Natural killer cell (primary cell): ENCODE data around the gene BUD31. TPM values are rescaled to one million over a fixed set of nuclear protein-coding genes. Genes with fewer than 3 reads are reported as not detected.

Experiments used
- ATAC-seq, 3 donors: fragments of 150-1000 bp in 2 of 3; fragments of 200-7000 bp in 1 of 3; cut with Tn5 transposase; 1 replicate in 1 of 3; 2 replicates in 2 of 3; pipeline ENCODE4 v1.10.0; 2021; ENCODE audit warnings: mild to moderate bottlenecking in 2 of 3, moderate library complexity in 2 of 3
- DNase-seq, 2 donors: peaks; one replicate each; pipeline versions ENCODE4 v3.0.0 to v3.0.0-alpha.2; 2013 to 2021; ENCODE audit warnings: mixed read lengths in 1 of 2
- H3K27ac ChIP-seq: one replicate; pipeline ENCODE4 v1.5.1; 2013; ENCODE audit warnings: mild to moderate bottlenecking, low read length
- H3K27me3 ChIP-seq: one replicate; pipeline ENCODE4 v1.6.1; 2013; ENCODE audit warnings: low read length; ENCODE audit not compliant: control insufficient read depth, insufficient read depth
- H3K36me3 ChIP-seq: one replicate; pipeline ENCODE4 v1.6.1; 2013; ENCODE audit warnings: low read length; ENCODE audit not compliant: control insufficient read depth, insufficient read depth
- H3K4me1 ChIP-seq: one replicate; pipeline ENCODE4 v1.6.1; 2013; ENCODE audit warnings: low read length; ENCODE audit not compliant: control insufficient read depth, insufficient read depth
- H3K4me3 ChIP-seq: one replicate; pipeline ENCODE4 v1.5.1; 2013; ENCODE audit warnings: low read length
- H3K9me3 ChIP-seq: one replicate; pipeline ENCODE4 v1.6.1; 2013; ENCODE audit warnings: low read length; ENCODE audit not compliant: control insufficient read depth, insufficient read depth
- H3K27ac Mint-ChIP-seq, 2 donors: one replicate each; pipeline ENCODE4 v1.8.0; 2022; ENCODE audit warnings: mild to moderate bottlenecking in 2 of 2, mixed read lengths in 2 of 2, moderate library complexity in 1 of 2
- H3K27me3 Mint-ChIP-seq, 2 donors: one replicate each; pipeline ENCODE4 v1.8.0; 2022; ENCODE audit warnings: low read depth in 2 of 2, mixed read lengths in 2 of 2
- H3K36me3 Mint-ChIP-seq: one replicate; pipeline ENCODE4 v1.8.0; 2022; ENCODE audit warnings: mixed read lengths
- H3K4me1 Mint-ChIP-seq, 2 donors: one replicate each; pipeline ENCODE4 v1.8.0; 2022; ENCODE audit warnings: mixed read lengths in 2 of 2
- H3K4me3 Mint-ChIP-seq: one replicate; pipeline ENCODE4 v1.8.0; 2022; ENCODE audit warnings: mild to moderate bottlenecking, moderate library complexity, mixed read lengths
- H3K9me3 Mint-ChIP-seq, 2 donors: one replicate each; pipeline ENCODE4 v1.8.0; 2022; ENCODE audit warnings: mixed read lengths in 2 of 2
- whole genome bisulfite sequencing: methylation state at CpG from one replicate; pipeline ENCODE4 v1.1.7; 2013; ENCODE audit warnings: missing lambda C conversion rate; ENCODE audit not compliant: insufficient coverage; 5-methylcytosine and 5-hydroxymethylcytosine counted together
- intact Hi-C: fragments of 100-400 bp; cut with micrococcal nuclease; formaldehyde crosslinking; loops from one replicate; pipeline ENCODE4 v1.14.2; 2022
- total RNA-seq, 4 donors: library from RNA; stranded (reverse); fragments of 120-200 nt in 1 of 4; gene quantifications; one replicate each; pipeline versions ENCODE4 v1.2.3 to v1.2.4, GENCODE V29; 2013 to 2022
- TF ChIP-seq, protein P1 (sequence below): fragments of 200-600 bp; IDR thresholded peaks from one replicate; pipeline ENCODE4 v1.8.0; 2022; ENCODE audit warnings: antibody characterized with exemption

The BUD31 gene
- total RNA-seq, 3 donors from 2014 or later (not counting 1 experiment from before 2014, with no cell fraction given), result 145 to 190 (median 187) TPM

DNA sequence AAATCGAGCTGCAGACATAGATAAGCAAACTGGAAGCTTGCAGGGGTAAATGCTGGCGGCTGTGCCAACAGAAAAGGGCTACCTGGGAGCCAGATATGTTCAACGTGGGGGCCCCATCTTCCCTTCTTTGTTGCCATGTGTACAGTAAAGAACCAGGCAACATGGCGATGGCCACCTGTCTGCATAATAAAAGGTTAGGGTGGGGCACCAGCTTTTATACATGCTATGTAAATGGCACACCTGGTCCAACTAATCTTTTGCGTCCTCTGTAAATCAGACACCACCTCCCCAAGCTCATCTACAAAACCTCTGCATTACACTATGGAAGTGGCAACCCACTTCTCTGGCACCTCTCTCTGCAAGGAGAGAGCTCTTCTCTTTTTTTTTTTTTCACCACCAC lies 13.9 kb downstream of the BUD31 start:
- H3K27me3 ChIP-seq, result no peaks in the 10 kb centered on the region
- TF ChIP-seq, protein P1, sequence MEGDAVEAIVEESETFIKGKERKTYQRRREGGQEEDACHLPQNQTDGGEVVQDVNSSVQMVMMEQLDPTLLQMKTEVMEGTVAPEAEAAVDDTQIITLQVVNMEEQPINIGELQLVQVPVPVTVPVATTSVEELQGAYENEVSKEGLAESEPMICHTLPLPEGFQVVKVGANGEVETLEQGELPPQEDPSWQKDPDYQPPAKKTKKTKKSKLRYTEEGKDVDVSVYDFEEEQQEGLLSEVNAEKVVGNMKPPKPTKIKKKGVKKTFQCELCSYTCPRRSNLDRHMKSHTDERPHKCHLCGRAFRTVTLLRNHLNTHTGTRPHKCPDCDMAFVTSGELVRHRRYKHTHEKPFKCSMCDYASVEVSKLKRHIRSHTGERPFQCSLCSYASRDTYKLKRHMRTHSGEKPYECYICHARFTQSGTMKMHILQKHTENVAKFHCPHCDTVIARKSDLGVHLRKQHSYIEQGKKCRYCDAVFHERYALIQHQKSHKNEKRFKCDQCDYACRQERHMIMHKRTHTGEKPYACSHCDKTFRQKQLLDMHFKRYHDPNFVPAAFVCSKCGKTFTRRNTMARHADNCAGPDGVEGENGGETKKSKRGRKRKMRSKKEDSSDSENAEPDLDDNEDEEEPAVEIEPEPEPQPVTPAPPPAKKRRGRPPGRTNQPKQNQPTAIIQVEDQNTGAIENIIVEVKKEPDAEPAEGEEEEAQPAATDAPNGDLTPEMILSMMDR, result no peak
- H3K9me3 ChIP-seq, result no peaks in the 10 kb centered on the region
- no peaks in the 10 kb centered on the region for H3K4me1 Mint-ChIP-seq
- no peaks in the 10 kb centered on the region for H3K36me3 Mint-ChIP-seq
- H3K4me3 ChIP-seq, result no peak overlapping the region
- DNase-seq (no peak), ATAC-seq (no peak)
- H3K27ac Mint-ChIP-seq, result peak overlapping the region in 1 of 2 donors; percentile 2
- no peaks in the 10 kb centered on the region for H3K4me1 ChIP-seq
- no peaks in the 10 kb centered on the region for H3K27me3 Mint-ChIP-seq
- intact Hi-C loops, result no loop called here
- 90% methylated on average over 5 of the region's 5 CpGs for WGBS
- peaks cover 42% of the 10 kb centered on the region for H3K36me3 ChIP-seq
- H3K4me3 Mint-ChIP-seq, result no peak overlapping the region
- no peak overlapping the region for H3K27ac ChIP-seq
- H3K9me3 Mint-ChIP-seq, result no peaks in the 10 kb centered on the region

DNA sequence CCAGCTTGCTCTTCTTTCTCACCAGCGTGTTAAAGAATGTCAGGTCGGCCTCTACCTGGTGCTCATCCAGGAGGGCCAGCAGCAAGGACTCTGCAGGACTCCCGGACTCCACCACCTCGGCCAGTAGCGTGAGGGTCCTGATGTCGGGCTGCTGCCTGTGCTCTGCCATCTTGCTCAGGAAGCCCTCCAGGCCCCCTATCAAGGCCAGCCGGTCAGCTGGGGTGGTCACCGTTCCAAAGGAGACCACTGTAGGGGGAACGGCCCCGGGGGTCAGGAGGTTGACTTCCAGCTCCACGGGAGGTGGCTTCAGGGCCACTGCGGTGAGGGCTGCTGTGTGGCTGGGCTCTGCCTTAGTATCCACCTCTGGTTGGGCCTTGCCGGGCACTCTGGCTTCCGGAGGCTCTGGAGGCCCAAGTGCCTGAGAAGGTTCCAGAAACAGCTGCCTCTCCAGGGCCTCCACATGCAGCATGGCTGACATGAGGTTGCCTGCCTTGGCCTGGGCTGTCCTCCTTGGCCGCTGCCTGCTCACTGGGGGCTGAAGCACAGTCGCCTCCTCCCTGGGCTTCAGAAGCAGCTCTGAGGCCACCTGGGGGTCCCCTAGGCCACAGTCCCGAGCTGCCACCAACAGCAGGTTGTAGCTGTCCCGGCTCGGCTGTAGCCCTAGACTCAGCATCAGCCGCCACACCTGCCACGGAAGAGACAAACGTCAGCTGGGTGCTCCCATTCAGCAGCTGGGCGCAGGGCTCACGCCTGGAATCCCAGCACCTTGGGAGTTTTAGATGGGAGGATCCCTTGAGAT lies 16.4 kb downstream of the BUD31 start:
- no peaks in the 10 kb centered on the region for H3K27me3 Mint-ChIP-seq
- intact Hi-C loops, result no loop called here
- TF ChIP-seq, protein P1, result no peak
- DNase-seq, result no peak
- H3K27me3 ChIP-seq, result no peaks in the 10 kb centered on the region
- H3K9me3 ChIP-seq, result no peaks in the 10 kb centered on the region
- ATAC-seq, result no peak
- no peaks in the 10 kb centered on the region for H3K4me1 Mint-ChIP-seq
- no peaks in the 10 kb centered on the region for H3K36me3 Mint-ChIP-seq
- peaks cover 31% of the 10 kb centered on the region for H3K36me3 ChIP-seq
- H3K27ac ChIP-seq, result no peak overlapping the region
- no peak overlapping the region for H3K27ac Mint-ChIP-seq
- no peak overlapping the region for H3K4me3 Mint-ChIP-seq
- H3K4me1 ChIP-seq, result no peaks in the 10 kb centered on the region
- no peak overlapping the region for H3K4me3 ChIP-seq
- H3K9me3 Mint-ChIP-seq, result no peaks in the 10 kb centered on the region
- WGBS, result 98% methylated on average over 24 of the region's 24 CpGs

DNA sequence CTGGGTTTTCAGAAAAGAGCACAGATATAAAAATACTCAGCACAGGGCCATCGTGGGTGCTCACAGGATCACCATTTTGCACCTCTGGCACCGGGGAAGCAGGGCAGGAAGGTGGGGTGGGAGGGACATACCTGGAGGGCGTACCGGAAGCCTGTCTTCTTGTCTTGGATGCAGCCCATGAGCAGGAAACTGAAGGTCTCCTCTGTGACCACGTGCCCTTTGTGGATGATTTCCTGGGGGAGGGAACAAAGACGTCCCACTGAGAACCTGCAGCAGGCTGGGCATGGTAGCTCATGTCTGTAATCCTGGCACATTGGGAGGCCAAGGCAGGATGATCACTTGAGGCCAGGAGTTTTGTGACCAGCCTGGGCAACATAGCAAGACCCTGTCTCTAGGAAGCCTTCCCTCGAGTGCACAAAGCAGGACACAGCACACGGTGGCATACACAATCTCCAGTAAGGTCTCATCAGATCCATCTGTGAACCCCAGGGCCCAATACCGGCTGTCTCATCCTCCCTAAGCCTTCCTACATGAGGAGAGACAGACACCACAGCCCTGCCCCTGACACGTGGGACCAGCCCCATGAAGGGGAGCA lies 20.3 kb downstream of the BUD31 start:
- Mint-ChIP-seq H3K27me3 (no peaks in the 10 kb centered on the region), H3K9me3 (no peaks in the 10 kb centered on the region), H3K4me1 (no peaks in the 10 kb centered on the region), H3K27ac (no peak overlapping the region), H3K4me3 (no peak overlapping the region), H3K36me3 (no peaks in the 10 kb centered on the region)
- TF ChIP-seq, protein P1, result no peak
- Histone ChIP-seq H3K27me3 (no peaks in the 10 kb centered on the region), H3K9me3 (no peaks in the 10 kb centered on the region), H3K4me1 (no peaks in the 10 kb centered on the region), H3K27ac (no peak overlapping the region), H3K36me3 (peaks cover 31% of the 10 kb centered on the region), H3K4me3 (no peak overlapping the region)
- DNase-seq (peak in 1 of 2 donors; percentile 41), ATAC-seq (no peak)
- 87% methylated on average over 10 of the region's 10 CpGs for WGBS
- intact Hi-C loops, result no loop called here
